ENCODE data around the gene FIBP. TPM values are rescaled to one million over a fixed set of nuclear protein-coding genes. Genes with fewer than 3 reads are reported as not detected.

FIBP gene
- total and polyA plus RNA-seq, 2 of the 8 experiments (the other 6 are each of a cell fraction or from before 2014, with no cell fraction given), result 74.3 to 173 TPM

- Histone ChIP-seq H4K91ac (replicated peaks; ENCODE audit: insufficient read length, low read length) (peak within 1 kb of the TSS; percentile 65), H3K36me3 (ENCODE audit: control insufficient read depth in 2 of 4, insufficient read depth in 4 of 4, low read length in 3 of 4) (no peaks in the 10 kb centered on the region), H2BK15ac (ENCODE audit: low read length) (no peak within 1 kb of the TSS), H2BK5ac (ENCODE audit: low read depth, low read length) (no peak within 1 kb of the TSS; the same call in 1 of the 2 replicates), H2BK20ac (ENCODE audit: low read length) (no peak within 1 kb of the TSS), H3K23me2 (ENCODE audit: low read depth, low read length) (peaks cover 7% of the 10 kb centered on the region; the same call in 1 of the 2 replicates), H4K20me1 (replicated peaks in 1 of 2; ENCODE audit: control insufficient read depth in 1 of 2, insufficient read depth in 2 of 2, low read length in 2 of 2) (peaks cover 0 to 2% of the 10 kb centered on the region in 2 experiments), H3K4me3 (ENCODE audit: extremely low read depth in 1 of 4, insufficient read depth in 2 of 4, low read depth in 3 of 4, low read length in 4 of 4) (peak within 1 kb of the TSS; percentile 49 to 77 (median 68)), H3K79me2 (ENCODE audit: control insufficient read depth in 1 of 2, insufficient read depth in 2 of 2, low read length in 2 of 2) (no peaks in the 10 kb centered on the region), H3K4me2 (ENCODE audit: insufficient read depth in 1 of 2, low read depth in 2 of 2, low read length in 2 of 2) (peak within 1 kb of the TSS; percentile 83 to 90), H3K4ac (replicated peaks; ENCODE audit: insufficient read length, low read depth, low read length) (no peak within 1 kb of the TSS), H3K9me3 (ENCODE audit: insufficient read depth in 2 of 2, low read depth in 1 of 2, low read length in 1 of 2) (no peaks in the 10 kb centered on the region), H3K4me1 (replicated peaks in 1 of 4; ENCODE audit: control insufficient read depth in 3 of 4, insufficient read depth in 4 of 4, low read length in 3 of 4) (peaks cover 0 to 10% (median 3%) of the 10 kb centered on the region in 4 experiments; a peak in 5 of 7 replicates), H2BK120ac (replicated peaks; ENCODE audit: low read depth, low read length) (no peak within 1 kb of the TSS), H2AK5ac (ENCODE audit: low read depth, low read length) (peak within 1 kb of the TSS; percentile 40; the same call in 1 of the 2 replicates), H3K27me3 (replicated peaks in 1 of 4; ENCODE audit: control insufficient read depth in 3 of 4, extremely low read depth in 1 of 4, insufficient read depth in 3 of 4, low read length in 3 of 4) (peaks cover 0 to 35% (median 15%) of the 10 kb centered on the region in 4 experiments; a peak in 4 of 7 replicates), H3K9ac (replicated peaks in 1 of 4; ENCODE audit: extremely low read depth in 1 of 4, low read depth in 3 of 4, low read length in 3 of 4) (peak within 1 kb of the TSS in 2 of 4 experiments; percentile 7 to 12; a peak in 1 of 7 replicates), H3K56ac (replicated peaks; ENCODE audit: insufficient read length, low read depth, low read length) (peak within 1 kb of the TSS; percentile 77), H4K5ac (ENCODE audit: insufficient read length, low read depth, low read length) (peak within 1 kb of the TSS; percentile 57), H2BK12ac (ENCODE audit: low read depth, low read length) (no peak within 1 kb of the TSS), H3K23ac (ENCODE audit: insufficient read length) (no peak within 1 kb of the TSS), H3K27ac (ENCODE audit: low read depth, low read length) (no peak within 1 kb of the TSS), H2AFZ (ENCODE audit: low read length) (peak within 1 kb of the TSS; percentile 28; the same call in 1 of the 2 replicates), H3K14ac (ENCODE audit: insufficient read length) (no peak within 1 kb of the TSS), H3K18ac (ENCODE audit: extremely low read depth, low read length) (peak within 1 kb of the TSS; percentile 78), H4K8ac (ENCODE audit: extremely low read depth, insufficient read depth, low read length) (peak within 1 kb of the TSS; percentile 71), H3K79me1 (ENCODE audit: low read depth, low read length) (no peaks in the 10 kb centered on the region; the same call in 1 of the 2 replicates)
- no peak for TF ChIP-seq POLR2AphosphoS5 (IDR thresholded peaks at IDR 0.05; ENCODE audit: low read depth, low read length)
- peak; percentile 58 for TF ChIP-seq KDM4A (IDR thresholded peaks at IDR 0.05; ENCODE audit: low read depth, low read length, severe bottlenecking)
- TF ChIP-seq RXRA (IDR thresholded peaks at IDR 0.05; ENCODE audit: insufficient read depth, low read depth, low read length), result no peak
- 8% methylated on average over 9 of the region's 69 CpGs; no CpG with 5 or more reads in 1 of the 2 experiments for whole genome bisulfite sequencing, 2 experiments (ENCODE audit: extremely low coverage in 1 of 2, insufficient coverage in 1 of 2, insufficient read length in 1 of 2, insufficient replicate concordance in 2 of 2, low coverage in 1 of 2, low lambda C conversion rate in 2 of 2, missing lambda C conversion rate in 1 of 2)
- POLR2A ChIA-PET (ENCODE audit: partially characterized antibody), result interaction anchor here (1.1 to 39.7 kb wide), 4 partner anchors 2 to 88 kb away, joined by 3 to 1071 read pairs (median 538); partner anchors contain the start of genes CCDC85B, CFL1, CTSW and EFEMP2
- CTCF ChIA-PET (ENCODE audit: partially characterized antibody), result interaction anchor here (1.1 to 8.9 kb wide), 9 partner anchors 9 to 93 kb away, joined by 3 to 210 read pairs (median 10); partner anchors contain the start of genes CCDC85B, CFL1, FIBP and MUS81
- DNase-seq (ENCODE audit: low read depth in 1 of 2, low spot score in 2 of 2) (peak in 1 of 2 experiments; percentile 61), FAIRE-seq (no peak)
These were observed 15.5 kb downstream of the FIBP start, which contains the start of gene EFEMP2 for GRCh38 chr11:65872586-65873317. TSS of gene EFEMP2 (minus strand) at chr11:65872800. CDS start at chr11:65872354, 446 bp downstream.
